Liver (tissue), 3 donors: Measurements from ENCODE around the gene NEDD4.

Experiments used
- GABPA ChIP-seq, 2 donors: IDR thresholded peaks in 1 of 2; conservative IDR thresholded peaks in 1 of 2; 2 replicates each; pipeline ENCODE4 v1.6.1; 2016; ENCODE audit warnings: antibody characterized with exemption in 2 of 2, mild to moderate bottlenecking in 1 of 2, moderate library complexity in 1 of 2
- TF ChIP-seq, protein P1 (sequence below): fragments of 150-350 bp; IDR thresholded peaks from 2 replicates; pipeline ENCODE4 v1.5.1; 2017; ENCODE audit warnings: improper control_type of control experiment, low read depth, low read length; ENCODE audit not compliant: missing input control
- TF ChIP-seq, protein P2 (sequence below): IDR thresholded peaks from 2 replicates; pipeline ENCODE4 v1.6.1; 2016; ENCODE audit warnings: antibody characterized with exemption
- donor health status: healthy.
- donor health status: healthy.

DNA sequence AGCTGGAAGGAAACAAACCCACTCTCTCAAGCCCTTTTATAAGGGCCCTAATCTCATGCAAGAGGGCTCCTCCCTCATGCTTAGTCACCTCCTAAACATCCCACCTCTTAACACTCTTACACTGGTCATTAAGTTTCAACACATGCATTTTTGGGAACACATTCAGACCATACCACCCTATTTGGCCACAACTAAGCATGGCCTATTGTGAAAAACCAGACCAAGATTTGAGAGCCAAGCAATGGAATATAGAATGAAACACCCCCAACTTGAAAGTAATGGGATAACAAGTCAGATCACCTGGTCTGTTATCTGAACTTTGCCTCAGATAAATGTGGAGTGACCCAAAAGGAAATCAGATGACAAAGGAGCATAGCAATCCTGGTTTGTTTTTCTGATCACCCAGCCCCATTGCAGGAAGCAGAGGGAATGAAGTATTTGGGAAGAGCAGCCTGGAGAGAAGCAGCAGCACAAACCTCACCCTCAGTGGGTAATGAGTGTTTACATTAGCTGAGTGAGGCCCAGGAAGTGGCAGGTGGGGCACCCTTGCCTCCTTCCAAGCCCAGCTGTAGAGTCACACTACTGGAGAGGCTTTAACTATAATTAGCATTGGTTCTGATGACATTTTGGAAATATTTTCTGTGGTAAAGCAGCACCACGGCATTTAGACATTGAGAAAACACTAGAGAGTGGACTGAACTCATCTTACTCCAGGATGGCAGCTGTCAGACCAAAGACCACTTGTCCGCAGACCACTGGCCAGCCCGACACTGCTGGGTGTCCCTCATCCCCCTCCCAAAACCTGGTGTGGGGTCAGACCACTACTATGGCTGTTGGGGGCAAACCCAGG is 201.6 kb downstream of the NEDD4 start:
- TF ChIP-seq, protein P1, sequence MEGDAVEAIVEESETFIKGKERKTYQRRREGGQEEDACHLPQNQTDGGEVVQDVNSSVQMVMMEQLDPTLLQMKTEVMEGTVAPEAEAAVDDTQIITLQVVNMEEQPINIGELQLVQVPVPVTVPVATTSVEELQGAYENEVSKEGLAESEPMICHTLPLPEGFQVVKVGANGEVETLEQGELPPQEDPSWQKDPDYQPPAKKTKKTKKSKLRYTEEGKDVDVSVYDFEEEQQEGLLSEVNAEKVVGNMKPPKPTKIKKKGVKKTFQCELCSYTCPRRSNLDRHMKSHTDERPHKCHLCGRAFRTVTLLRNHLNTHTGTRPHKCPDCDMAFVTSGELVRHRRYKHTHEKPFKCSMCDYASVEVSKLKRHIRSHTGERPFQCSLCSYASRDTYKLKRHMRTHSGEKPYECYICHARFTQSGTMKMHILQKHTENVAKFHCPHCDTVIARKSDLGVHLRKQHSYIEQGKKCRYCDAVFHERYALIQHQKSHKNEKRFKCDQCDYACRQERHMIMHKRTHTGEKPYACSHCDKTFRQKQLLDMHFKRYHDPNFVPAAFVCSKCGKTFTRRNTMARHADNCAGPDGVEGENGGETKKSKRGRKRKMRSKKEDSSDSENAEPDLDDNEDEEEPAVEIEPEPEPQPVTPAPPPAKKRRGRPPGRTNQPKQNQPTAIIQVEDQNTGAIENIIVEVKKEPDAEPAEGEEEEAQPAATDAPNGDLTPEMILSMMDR = no peak
- TF ChIP-seq, protein P2, sequence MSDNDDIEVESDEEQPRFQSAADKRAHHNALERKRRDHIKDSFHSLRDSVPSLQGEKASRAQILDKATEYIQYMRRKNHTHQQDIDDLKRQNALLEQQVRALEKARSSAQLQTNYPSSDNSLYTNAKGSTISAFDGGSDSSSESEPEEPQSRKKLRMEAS = no peak
- TF ChIP-seq GABPA (IDR thresholded peaks at IDR 0.05 in 1 of 2, conservative IDR thresholded peaks at IDR 0.05 in 1 of 2) = no peak
